GM12865 (cell line): ENCODE measurements around the gene MEIKIN.

Source experiments
- DNase-seq: peaks from one replicate; pipeline ENCODE4 v3.0.0; 2010; ENCODE audit warnings: low read depth
- H3K4me3 ChIP-seq: 2 replicates; pipeline ENCODE4 v1.5.1; 2011; ENCODE audit warnings: mild to moderate bottlenecking, low read depth, low read length, control low read depth
- CTCF ChIP-seq: IDR thresholded peaks from 2 replicates; pipeline ENCODE4 v1.5.1; 2011; ENCODE audit warnings: low read length, control low read depth, low read depth, inconsistent platforms; ENCODE audit not compliant: insufficient read depth; ENCODE audit errors: missing control alignments

MEIKIN gene

GRCh38 chr5:131990716-131991115 is 45.3 kb upstream of the MEIKIN start:
- H3K4me3 ChIP-seq = no peak overlapping the region
- no peak for TF ChIP-seq CTCF
- no peak for DNase-seq

- TF ChIP-seq CTCF = no peak
- H3K4me3 ChIP-seq = no peak overlapping the region
- no peak for DNase-seq
Observed at GRCh38 chr5:131988601-131989000, 43.1 kb upstream of the MEIKIN start.

GRCh38 chr5:131987251-131987650 is 41.8 kb upstream of the MEIKIN start:
- no peak for TF ChIP-seq CTCF
- H3K4me3 ChIP-seq = no peak overlapping the region
- no peak for DNase-seq

- no peak overlapping the region for H3K4me3 ChIP-seq
- no peak for TF ChIP-seq CTCF
- DNase-seq = no peak
Observed at GRCh38 chr5:131986161-131986912, 40.9 kb upstream of the MEIKIN start.

- DNase-seq = no peak
- no peak overlapping the region for H3K4me3 ChIP-seq
- TF ChIP-seq CTCF = no peak
Observed at GRCh38 chr5:131984956-131985665, 39.6 kb upstream of the MEIKIN start.

GRCh38 chr5:131983244-131983771 is 37.8 kb upstream of the MEIKIN start:
- no peak for TF ChIP-seq CTCF
- DNase-seq = no peak
- H3K4me3 ChIP-seq = no peak overlapping the region
